Measurements from ENCODE around the gene SMC2.

The SMC2 gene
- long read RNA-seq, partial matches to known transcripts, result 34 of 54 reads
- long read RNA-seq, other reads (novel, unspliced or antisense), result 20 of 54 reads

DNA sequence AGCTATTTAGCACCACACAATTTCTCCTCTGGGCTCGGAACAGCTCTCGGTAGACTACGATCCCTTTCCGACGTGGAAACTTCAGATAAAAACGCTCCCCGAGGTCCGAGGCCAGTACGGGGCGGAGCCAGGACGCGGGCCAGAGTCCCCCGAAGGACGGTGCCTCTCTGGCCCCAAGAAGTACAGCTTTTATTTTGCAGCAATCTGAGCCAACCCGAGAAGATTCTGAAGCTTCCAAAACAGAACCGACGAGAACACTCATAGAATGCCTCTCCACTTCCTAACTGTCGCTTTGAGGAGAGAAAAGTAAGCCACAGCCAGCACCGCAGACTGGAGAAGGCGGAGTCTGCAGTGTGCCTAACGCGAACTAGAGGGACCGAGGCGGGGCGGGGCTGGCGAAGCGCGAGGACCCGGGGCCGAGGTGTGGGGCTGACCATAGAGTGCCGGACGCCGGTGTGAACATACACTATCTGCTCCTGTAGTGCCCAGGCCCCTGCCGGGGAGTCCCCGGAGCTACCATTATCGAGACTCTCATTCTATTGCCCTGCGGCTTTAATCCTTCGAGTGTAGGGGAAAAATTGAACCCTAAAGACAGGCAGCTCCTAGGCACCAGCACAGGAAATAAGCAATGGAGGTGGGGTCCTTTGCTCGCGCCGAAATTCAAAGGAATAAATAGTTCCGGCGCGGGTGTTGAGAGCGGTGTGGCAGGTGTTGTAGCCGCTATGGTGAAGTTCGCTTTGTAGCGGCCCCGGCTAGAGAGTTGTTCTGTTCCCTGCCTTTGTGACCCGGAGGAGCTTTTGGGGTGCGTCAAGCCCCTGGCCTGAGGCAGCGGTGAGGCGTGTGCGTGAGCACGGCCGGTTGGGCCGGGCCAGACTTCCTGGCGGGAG, at the start of gene SMC2:
SMC2 (plus strand) TSS at position 663 of the 887 bp plus-strand sequence. CDS start 1,076 bp downstream, outside the sequence.
- peak within 1 kb of the TSS; percentile 62 for H3K4me3 ChIP-seq (replicated peaks; ENCODE audit: insufficient read depth, low read length)
- H3K27me3 ChIP-seq (ENCODE audit: insufficient read depth, poor library complexity, severe bottlenecking), result no peaks in the 10 kb centered on the region
- TF ChIP-seq, protein P1, sequence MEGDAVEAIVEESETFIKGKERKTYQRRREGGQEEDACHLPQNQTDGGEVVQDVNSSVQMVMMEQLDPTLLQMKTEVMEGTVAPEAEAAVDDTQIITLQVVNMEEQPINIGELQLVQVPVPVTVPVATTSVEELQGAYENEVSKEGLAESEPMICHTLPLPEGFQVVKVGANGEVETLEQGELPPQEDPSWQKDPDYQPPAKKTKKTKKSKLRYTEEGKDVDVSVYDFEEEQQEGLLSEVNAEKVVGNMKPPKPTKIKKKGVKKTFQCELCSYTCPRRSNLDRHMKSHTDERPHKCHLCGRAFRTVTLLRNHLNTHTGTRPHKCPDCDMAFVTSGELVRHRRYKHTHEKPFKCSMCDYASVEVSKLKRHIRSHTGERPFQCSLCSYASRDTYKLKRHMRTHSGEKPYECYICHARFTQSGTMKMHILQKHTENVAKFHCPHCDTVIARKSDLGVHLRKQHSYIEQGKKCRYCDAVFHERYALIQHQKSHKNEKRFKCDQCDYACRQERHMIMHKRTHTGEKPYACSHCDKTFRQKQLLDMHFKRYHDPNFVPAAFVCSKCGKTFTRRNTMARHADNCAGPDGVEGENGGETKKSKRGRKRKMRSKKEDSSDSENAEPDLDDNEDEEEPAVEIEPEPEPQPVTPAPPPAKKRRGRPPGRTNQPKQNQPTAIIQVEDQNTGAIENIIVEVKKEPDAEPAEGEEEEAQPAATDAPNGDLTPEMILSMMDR (IDR thresholded peaks at IDR 0.05; ENCODE audit: insufficient read depth, low read length), result no peak
- TF ChIP-seq GABPA (IDR thresholded peaks at IDR 0.05; ENCODE audit: low read depth) (no peak), SPI1 (IDR thresholded peaks at IDR 0.05; ENCODE audit: borderline replicate concordance, low read depth) (no peak), POLR2AphosphoS5 (IDR thresholded peaks at IDR 0.05; ENCODE audit: low read depth) (peak; percentile 74; the same call in 1 of the 2 replicates)
- TF ChIP-seq, protein P2, sequence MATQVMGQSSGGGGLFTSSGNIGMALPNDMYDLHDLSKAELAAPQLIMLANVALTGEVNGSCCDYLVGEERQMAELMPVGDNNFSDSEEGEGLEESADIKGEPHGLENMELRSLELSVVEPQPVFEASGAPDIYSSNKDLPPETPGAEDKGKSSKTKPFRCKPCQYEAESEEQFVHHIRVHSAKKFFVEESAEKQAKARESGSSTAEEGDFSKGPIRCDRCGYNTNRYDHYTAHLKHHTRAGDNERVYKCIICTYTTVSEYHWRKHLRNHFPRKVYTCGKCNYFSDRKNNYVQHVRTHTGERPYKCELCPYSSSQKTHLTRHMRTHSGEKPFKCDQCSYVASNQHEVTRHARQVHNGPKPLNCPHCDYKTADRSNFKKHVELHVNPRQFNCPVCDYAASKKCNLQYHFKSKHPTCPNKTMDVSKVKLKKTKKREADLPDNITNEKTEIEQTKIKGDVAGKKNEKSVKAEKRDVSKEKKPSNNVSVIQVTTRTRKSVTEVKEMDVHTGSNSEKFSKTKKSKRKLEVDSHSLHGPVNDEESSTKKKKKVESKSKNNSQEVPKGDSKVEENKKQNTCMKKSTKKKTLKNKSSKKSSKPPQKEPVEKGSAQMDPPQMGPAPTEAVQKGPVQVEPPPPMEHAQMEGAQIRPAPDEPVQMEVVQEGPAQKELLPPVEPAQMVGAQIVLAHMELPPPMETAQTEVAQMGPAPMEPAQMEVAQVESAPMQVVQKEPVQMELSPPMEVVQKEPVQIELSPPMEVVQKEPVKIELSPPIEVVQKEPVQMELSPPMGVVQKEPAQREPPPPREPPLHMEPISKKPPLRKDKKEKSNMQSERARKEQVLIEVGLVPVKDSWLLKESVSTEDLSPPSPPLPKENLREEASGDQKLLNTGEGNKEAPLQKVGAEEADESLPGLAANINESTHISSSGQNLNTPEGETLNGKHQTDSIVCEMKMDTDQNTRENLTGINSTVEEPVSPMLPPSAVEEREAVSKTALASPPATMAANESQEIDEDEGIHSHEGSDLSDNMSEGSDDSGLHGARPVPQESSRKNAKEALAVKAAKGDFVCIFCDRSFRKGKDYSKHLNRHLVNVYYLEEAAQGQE (IDR thresholded peaks at IDR 0.05; ENCODE audit: insufficient replicate concordance, low read depth), result peak; percentile 35
- peak; percentile 47 to 80 for DNase-seq (ENCODE audit: low read depth in 1 of 2, low spot score in 1 of 2)
- peak within 1 kb of the TSS; percentile 99 for H3K27ac ChIP-seq (replicated peaks)

DNA sequence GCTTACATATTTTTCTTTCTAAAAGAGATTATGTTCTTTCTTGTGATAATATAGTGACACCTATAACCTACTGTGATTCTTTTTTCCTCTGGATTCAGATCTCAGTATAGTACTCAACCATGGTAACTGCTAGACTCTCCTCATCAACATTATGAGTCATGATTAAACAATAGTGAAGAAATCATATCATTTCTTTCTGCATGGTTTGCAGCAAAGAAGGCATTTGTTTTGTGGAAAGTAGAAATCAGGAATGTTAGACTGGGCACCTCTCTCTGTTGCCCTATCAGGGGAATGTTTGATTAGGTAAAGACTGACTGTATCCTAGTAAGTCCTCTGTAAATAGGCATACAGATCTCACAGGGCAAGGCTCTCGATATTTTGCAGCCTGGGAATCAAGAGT, 25.6 kb upstream of the SMC2 start:
- H3K27me3 ChIP-seq (ENCODE audit: insufficient read depth, poor library complexity, severe bottlenecking), result no peaks in the 10 kb centered on the region
- H3K4me3 ChIP-seq (replicated peaks; ENCODE audit: insufficient read depth, low read length), result no peak overlapping the region
- TF ChIP-seq POLR2AphosphoS5 (IDR thresholded peaks at IDR 0.05; ENCODE audit: low read depth), result no peak
- TF ChIP-seq, protein P2 (IDR thresholded peaks at IDR 0.05; ENCODE audit: insufficient replicate concordance, low read depth), result no peak
- TF ChIP-seq GABPA (IDR thresholded peaks at IDR 0.05; ENCODE audit: low read depth), result no peak
- TF ChIP-seq, protein P1 (IDR thresholded peaks at IDR 0.05; ENCODE audit: insufficient read depth, low read length), result no peak
- no peak for TF ChIP-seq SPI1 (IDR thresholded peaks at IDR 0.05; ENCODE audit: borderline replicate concordance, low read depth)
- no peak overlapping the region for H3K27ac ChIP-seq (replicated peaks)
- DNase-seq (ENCODE audit: low read depth in 1 of 2, low spot score in 1 of 2), result no peak

DNA sequence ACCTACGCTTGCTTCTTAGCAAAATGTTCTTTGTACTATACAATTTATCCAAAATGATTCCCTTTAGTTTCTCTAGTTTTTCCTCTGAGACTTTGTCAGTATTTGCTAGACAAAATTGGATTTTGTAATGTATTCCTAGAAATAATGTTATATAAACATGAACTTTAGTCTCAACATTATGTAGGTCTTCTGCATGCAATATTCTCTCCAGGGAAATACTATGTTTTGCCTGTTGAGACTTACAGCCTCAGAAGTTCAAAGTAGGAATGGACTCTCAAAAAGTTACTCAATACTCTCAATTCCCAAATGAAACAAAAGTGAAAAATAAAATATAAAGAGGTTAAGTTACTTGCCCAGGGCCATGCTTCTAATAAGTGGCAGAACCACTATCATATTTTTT, 24.8 kb upstream of the SMC2 start:
- TF ChIP-seq SPI1 (IDR thresholded peaks at IDR 0.05; ENCODE audit: borderline replicate concordance, low read depth), result no peak
- TF ChIP-seq, protein P2 (IDR thresholded peaks at IDR 0.05; ENCODE audit: insufficient replicate concordance, low read depth), result no peak
- TF ChIP-seq, protein P1 (IDR thresholded peaks at IDR 0.05; ENCODE audit: insufficient read depth, low read length), result no peak
- TF ChIP-seq GABPA (IDR thresholded peaks at IDR 0.05; ENCODE audit: low read depth), result no peak
- TF ChIP-seq POLR2AphosphoS5 (IDR thresholded peaks at IDR 0.05; ENCODE audit: low read depth), result no peak
- Histone ChIP-seq H3K4me3 (replicated peaks; ENCODE audit: insufficient read depth, low read length) (no peak overlapping the region), H3K27me3 (ENCODE audit: insufficient read depth, poor library complexity, severe bottlenecking) (no peaks in the 10 kb centered on the region), H3K27ac (replicated peaks) (no peak overlapping the region)
- no peak for DNase-seq (ENCODE audit: low read depth in 1 of 2, low spot score in 1 of 2)

Data from HL-60 (cell line).